ENCODE results near the gene ITSN1.

- TF ChIP-seq CTCF (IDR thresholded peaks at IDR 0.05) (no peak), EP300 (IDR thresholded peaks at IDR 0.05) (no peak)
Observed at GRCh38 chr21:33940881-33941245, 298.6 kb downstream of the ITSN1 start.
